IgD-negative memory B cell (primary cell): ENCODE results near the gene FMO3. TPM values are rescaled to one million over a fixed set of nuclear protein-coding genes. Genes with fewer than 3 reads are reported as not detected.

ENCODE experiments used
- H3K27ac Mint-ChIP-seq, 3 donors: one replicate each; pipeline ENCODE4 v1.8.0; 2020 to 2022; ENCODE audit warnings: mild to moderate bottlenecking in 3 of 3, mixed read lengths in 3 of 3, moderate library complexity in 1 of 3
- H3K27me3 Mint-ChIP-seq: one replicate; pipeline ENCODE4 v1.8.0; 2021; ENCODE audit warnings: mixed read lengths
- H3K36me3 Mint-ChIP-seq: one replicate; pipeline ENCODE4 v1.8.0; 2020; ENCODE audit warnings: mild to moderate bottlenecking, mixed read lengths
- H3K4me1 Mint-ChIP-seq, 3 donors: one replicate each; pipeline ENCODE4 v1.8.0; 2020 to 2022; ENCODE audit warnings: mixed read lengths in 3 of 3, mild to moderate bottlenecking in 1 of 3
- H3K4me3 Mint-ChIP-seq, 4 donors: one replicate each; pipeline ENCODE4 v1.8.0; 2020 to 2022; ENCODE audit warnings: mild to moderate bottlenecking in 4 of 4, mixed read lengths in 4 of 4, moderate library complexity in 3 of 4
- H3K9me3 Mint-ChIP-seq, 3 donors: one replicate each; pipeline ENCODE4 v1.8.0; 2020 to 2021; ENCODE audit warnings: mixed read lengths in 3 of 3, mild to moderate bottlenecking in 1 of 3
- polyA plus RNA-seq: library from polyadenylated mRNA; unstranded; fragments of 300-500 nt; fragmentation: Illumina TruSeq; gene quantifications from one replicate; pipeline ENCODE4 v1.2.3, GENCODE V29; 2021

Gene FMO3
- polyA plus RNA-seq, 1 donor from 2014 or later: not detected

GRCh38 chr1:171128463-171128862, 37.8 kb downstream of the FMO3 start:
- Mint-ChIP-seq H3K27me3 (no peaks in the 10 kb centered on the region), H3K27ac (no peak overlapping the region), H3K4me1 (no peaks in the 10 kb centered on the region), H3K4me3 (no peak overlapping the region), H3K36me3 (no peaks in the 10 kb centered on the region), H3K9me3 (peaks cover 0 to 19% (median 2%) of the 10 kb centered on the region in 3 donors)

DNA sequence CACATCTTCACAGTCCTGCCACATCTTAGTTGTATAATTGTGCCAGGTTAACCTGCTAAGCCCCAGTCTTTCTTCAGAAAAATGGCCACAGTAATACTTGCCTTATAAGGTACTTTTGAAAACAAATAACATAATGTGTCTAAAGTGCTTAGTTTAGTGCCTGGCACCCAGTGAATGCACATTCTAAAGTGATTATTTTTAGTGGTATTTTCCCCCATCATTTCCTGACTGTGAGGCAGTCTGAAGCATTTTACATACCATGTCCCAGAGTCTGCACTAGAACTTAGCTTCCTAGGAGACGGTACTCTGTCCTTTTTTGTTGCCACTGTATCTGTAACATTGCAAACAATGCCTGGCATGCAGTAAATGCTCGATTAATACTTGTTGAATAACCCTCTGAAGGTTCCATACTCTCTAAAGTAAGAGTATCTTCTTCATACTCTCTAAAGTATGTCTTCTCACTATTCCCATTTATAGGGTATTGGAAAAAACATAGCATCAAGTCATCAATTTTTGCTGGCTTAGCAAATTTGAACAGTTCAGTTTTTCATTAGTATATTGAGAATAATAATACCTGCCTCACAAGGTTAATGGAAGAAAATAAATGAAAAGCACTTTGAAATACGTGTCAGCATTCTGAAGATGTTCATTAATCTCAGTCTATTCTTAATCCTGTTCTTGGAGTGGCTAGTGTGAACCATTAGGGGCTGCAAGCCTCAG, 43.7 kb downstream of the FMO3 start:
- H3K27me3 Mint-ChIP-seq: no peaks in the 10 kb centered on the region
- H3K4me1 Mint-ChIP-seq: no peaks in the 10 kb centered on the region
- no peak overlapping the region for H3K27ac Mint-ChIP-seq
- H3K36me3 Mint-ChIP-seq: no peaks in the 10 kb centered on the region
- H3K4me3 Mint-ChIP-seq: no peak overlapping the region
- peaks cover 0 to 6% (median 0%) of the 10 kb centered on the region in 3 donors for H3K9me3 Mint-ChIP-seq

- H3K4me1 Mint-ChIP-seq: no peaks in the 10 kb centered on the region
- H3K36me3 Mint-ChIP-seq: no peaks in the 10 kb centered on the region
- peaks cover 0 to 5% (median 0%) of the 10 kb centered on the region in 3 donors for H3K9me3 Mint-ChIP-seq
- H3K4me3 Mint-ChIP-seq: no peak overlapping the region
- H3K27me3 Mint-ChIP-seq: peaks cover 6% of the 10 kb centered on the region
- no peak overlapping the region for H3K27ac Mint-ChIP-seq
Observed at GRCh38 chr1:171137580-171137979, 46.9 kb downstream of the FMO3 start.

- H3K9me3 Mint-ChIP-seq: no peaks in the 10 kb centered on the region
- H3K4me1 Mint-ChIP-seq: no peaks in the 10 kb centered on the region
- H3K27ac Mint-ChIP-seq: no peak overlapping the region
- H3K4me3 Mint-ChIP-seq: no peak overlapping the region
- H3K27me3 Mint-ChIP-seq: peaks cover 6% of the 10 kb centered on the region
- H3K36me3 Mint-ChIP-seq: no peaks in the 10 kb centered on the region
Observed at GRCh38 chr1:171138980-171139379, 48.3 kb downstream of the FMO3 start.

GRCh38 chr1:171139890-171140289, 49.2 kb downstream of the FMO3 start:
- no peaks in the 10 kb centered on the region for H3K36me3 Mint-ChIP-seq
- no peak overlapping the region for H3K27ac Mint-ChIP-seq
- H3K4me3 Mint-ChIP-seq: no peak overlapping the region
- H3K27me3 Mint-ChIP-seq: peaks cover 6% of the 10 kb centered on the region
- H3K9me3 Mint-ChIP-seq: peaks cover 0 to under 1% (median 0%) of the 10 kb centered on the region in 3 donors
- H3K4me1 Mint-ChIP-seq: no peaks in the 10 kb centered on the region

DNA sequence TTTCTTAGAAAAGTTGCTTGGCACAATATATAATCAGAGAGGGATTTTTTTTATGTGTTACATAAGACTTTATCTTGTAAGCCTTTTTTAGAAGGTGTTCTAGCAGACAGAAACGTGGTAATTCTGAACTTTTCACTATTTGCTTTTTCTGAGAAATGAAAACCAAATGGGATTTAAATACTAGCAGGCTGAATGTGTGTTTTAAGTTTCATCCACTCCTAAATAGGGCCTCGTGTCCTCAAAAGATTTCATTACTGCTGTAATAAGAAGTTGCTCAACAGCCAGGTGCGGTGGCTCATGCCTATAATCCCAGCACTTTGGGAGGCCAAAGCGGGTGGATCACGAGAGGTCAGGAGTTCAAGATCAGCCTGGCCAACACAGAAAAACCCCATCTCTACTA, 49.7 kb downstream of the FMO3 start:
- Mint-ChIP-seq H3K27me3 (peaks cover 6% of the 10 kb centered on the region), H3K4me3 (no peak overlapping the region), H3K36me3 (no peaks in the 10 kb centered on the region), H3K27ac (no peak overlapping the region), H3K9me3 (peaks cover 0 to 2% (median 0%) of the 10 kb centered on the region in 3 donors), H3K4me1 (no peaks in the 10 kb centered on the region)

DNA sequence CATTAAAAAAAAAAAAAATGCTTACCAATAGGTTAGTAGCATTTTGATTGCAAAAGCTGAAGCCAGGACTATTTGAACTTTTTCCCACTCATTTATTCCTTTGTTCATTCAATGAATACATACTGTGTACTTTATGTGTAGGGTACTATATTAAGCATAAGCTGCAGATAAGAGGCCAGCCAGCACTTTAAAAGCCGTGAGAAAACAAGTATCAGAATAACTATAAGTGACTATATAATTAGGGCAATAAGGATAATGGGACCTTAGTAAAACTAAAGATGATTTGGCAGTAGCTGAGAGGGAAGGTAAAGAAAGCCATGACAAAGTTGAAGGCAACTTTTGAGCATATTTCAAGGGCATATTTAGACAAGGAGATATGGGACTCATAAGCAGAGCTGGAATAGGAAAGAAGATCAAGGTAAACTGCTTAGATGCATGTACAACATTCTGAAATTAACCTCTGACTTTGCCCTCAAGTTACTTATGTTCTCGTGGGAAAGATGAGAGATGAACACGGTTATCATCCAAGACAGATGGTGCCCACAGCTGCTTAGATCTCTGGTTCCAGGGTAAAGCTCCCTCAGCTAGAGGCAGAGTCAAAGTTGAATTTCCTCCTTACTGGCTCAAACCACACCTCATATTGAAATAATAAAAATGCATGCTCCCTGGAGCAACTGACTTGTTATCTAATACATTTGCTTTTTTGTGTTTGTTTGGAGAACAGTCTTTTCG, 50.4 kb downstream of the FMO3 start:
- H3K27me3 Mint-ChIP-seq: peaks cover 6% of the 10 kb centered on the region
- no peaks in the 10 kb centered on the region for H3K4me1 Mint-ChIP-seq
- H3K4me3 Mint-ChIP-seq: no peak overlapping the region
- H3K27ac Mint-ChIP-seq: no peak overlapping the region
- no peaks in the 10 kb centered on the region for H3K36me3 Mint-ChIP-seq
- peaks cover 0 to 2% (median 0%) of the 10 kb centered on the region in 3 donors for H3K9me3 Mint-ChIP-seq

- H3K4me3 Mint-ChIP-seq: no peak overlapping the region
- no peak overlapping the region for H3K27ac Mint-ChIP-seq
- H3K27me3 Mint-ChIP-seq: peaks cover 6% of the 10 kb centered on the region
- H3K36me3 Mint-ChIP-seq: no peaks in the 10 kb centered on the region
- peaks cover 0 to 2% (median 0%) of the 10 kb centered on the region in 3 donors for H3K9me3 Mint-ChIP-seq
- no peaks in the 10 kb centered on the region for H3K4me1 Mint-ChIP-seq
Observed at GRCh38 chr1:171141688-171142415, 51.1 kb downstream of the FMO3 start.

- H3K27ac Mint-ChIP-seq: no peak overlapping the region
- H3K9me3 Mint-ChIP-seq: peaks cover 0 to 2% (median 0%) of the 10 kb centered on the region in 3 donors
Observed at GRCh38 chr1:171142416-171143385, 52.0 kb downstream of the FMO3 start.

GRCh38 chr1:171150156-171150555, 59.5 kb downstream of the FMO3 start:
- Mint-ChIP-seq H3K4me3 (no peak overlapping the region), H3K27me3 (peaks cover 1% of the 10 kb centered on the region), H3K4me1 (no peaks in the 10 kb centered on the region), H3K36me3 (no peaks in the 10 kb centered on the region), H3K27ac (no peak overlapping the region), H3K9me3 (no peaks in the 10 kb centered on the region)

More at GRCh38 chr1:171142416-171143385, 52.0 kb downstream of the FMO3 start:
- Mint-ChIP-seq H3K4me1 (no peaks in the 10 kb centered on the region), H3K4me3 (no peak overlapping the region), H3K27me3 (peaks cover 7% of the 10 kb centered on the region), H3K36me3 (no peaks in the 10 kb centered on the region)

DNA sequence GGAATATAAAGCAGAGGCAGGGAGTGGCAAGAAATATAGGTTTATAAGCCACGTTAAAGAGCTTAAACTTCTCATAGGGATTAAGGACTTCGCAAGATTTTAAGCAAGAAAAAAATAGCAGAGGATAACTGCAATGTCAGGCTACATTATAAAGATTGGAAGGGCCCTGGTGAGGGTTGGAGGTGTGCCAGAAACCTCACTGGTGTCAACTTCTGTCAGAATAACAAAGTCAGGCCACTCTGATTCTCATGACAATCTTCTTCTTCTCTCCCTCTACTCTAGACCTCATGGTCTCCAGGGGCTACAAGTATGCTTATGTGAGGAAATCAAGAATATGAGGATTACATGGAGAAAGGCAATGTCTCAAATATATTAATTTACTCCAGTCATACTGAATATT, 61.8 kb downstream of the FMO3 start:
- Mint-ChIP-seq H3K9me3 (no peaks in the 10 kb centered on the region), H3K4me3 (no peak overlapping the region), H3K27me3 (no peaks in the 10 kb centered on the region), H3K36me3 (no peaks in the 10 kb centered on the region), H3K4me1 (no peaks in the 10 kb centered on the region), H3K27ac (no peak overlapping the region)

GRCh38 chr1:171155484-171155883, 64.8 kb downstream of the FMO3 start:
- Mint-ChIP-seq H3K9me3 (no peaks in the 10 kb centered on the region), H3K4me3 (no peak overlapping the region), H3K36me3 (no peaks in the 10 kb centered on the region), H3K27ac (no peak overlapping the region), H3K4me1 (no peaks in the 10 kb centered on the region), H3K27me3 (no peaks in the 10 kb centered on the region)

DNA sequence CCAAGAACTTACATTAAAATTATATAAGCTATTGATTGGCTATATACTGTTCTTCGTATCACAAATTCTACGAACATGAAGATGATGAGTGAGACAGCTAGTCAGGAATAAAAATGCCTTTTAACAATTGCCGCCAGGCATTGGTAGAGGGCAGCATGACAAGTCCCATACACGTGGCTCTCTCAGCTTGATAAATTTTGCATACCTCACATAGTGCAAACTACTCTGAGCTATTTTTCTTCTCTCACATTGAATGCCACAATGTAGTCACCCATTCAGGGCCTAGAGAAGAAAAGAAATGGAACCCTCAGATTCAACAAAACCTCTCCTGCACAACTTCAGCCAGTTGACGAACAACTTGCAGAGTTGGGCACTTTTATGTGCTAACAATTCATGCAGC, 67.4 kb downstream of the FMO3 start:
- H3K4me1 Mint-ChIP-seq: no peaks in the 10 kb centered on the region
- H3K9me3 Mint-ChIP-seq: no peaks in the 10 kb centered on the region
- no peaks in the 10 kb centered on the region for H3K36me3 Mint-ChIP-seq
- H3K27me3 Mint-ChIP-seq: no peaks in the 10 kb centered on the region
- no peak overlapping the region for H3K4me3 Mint-ChIP-seq
- H3K27ac Mint-ChIP-seq: peak overlapping the region in 1 of 3 donors; percentile 6

GRCh38 chr1:171158551-171158950, 67.8 kb downstream of the FMO3 start:
- no peaks in the 10 kb centered on the region for H3K4me1 Mint-ChIP-seq
- H3K36me3 Mint-ChIP-seq: no peaks in the 10 kb centered on the region
- H3K27ac Mint-ChIP-seq: peak overlapping the region in 1 of 3 donors; percentile 6
- H3K9me3 Mint-ChIP-seq: no peaks in the 10 kb centered on the region
- no peak overlapping the region for H3K4me3 Mint-ChIP-seq
- H3K27me3 Mint-ChIP-seq: no peaks in the 10 kb centered on the region
